Tibial nerve (tissue), 4 donors: ENCODE results near the gene ELANE. TPM values are rescaled to one million over a fixed set of nuclear protein-coding genes. Genes with fewer than 3 reads are reported as not detected.

Source experiments
- DNase-seq, 2 donors: peaks; one replicate each; pipeline ENCODE4 v3.0.0-alpha.2; 2019; ENCODE audit warnings: low spot score in 2 of 2
- H3K27ac ChIP-seq, 4 donors: fragments of 200-600 bp; sonication (generic) in 3 of 4; one replicate each; pipeline ENCODE4 v1.5.1; 2017 to 2019; ENCODE audit warnings: mild to moderate bottlenecking in 1 of 4
- H3K27me3 ChIP-seq, 2 donors: fragments of 200-600 bp; sonication (generic) in 1 of 2; one replicate each; pipeline versions ENCODE4 v1.5.1 to v1.6.0; 2017 to 2019
- H3K36me3 ChIP-seq, 3 donors: fragments of 200-600 bp; sonication (generic); one replicate each; pipeline ENCODE4 v1.5.1; 2018 to 2019
- H3K4me1 ChIP-seq, 4 donors: fragments of 200-600 bp; sonication (generic) in 3 of 4; one replicate each; pipeline ENCODE4 v1.5.1; 2017 to 2019
- H3K4me3 ChIP-seq, 4 donors: fragments of 200-600 bp; sonication (generic) in 3 of 4; one replicate each; pipeline ENCODE4 v1.5.1; 2017 to 2019; ENCODE audit warnings: mild to moderate bottlenecking in 1 of 4, moderate library complexity in 1 of 4
- H3K9me3 ChIP-seq, 4 donors: fragments of 200-600 bp; sonication (generic) in 3 of 4; one replicate each; pipeline ENCODE4 v1.5.1; 2017 to 2019
- EP300 ChIP-seq, 2 donors: sonication (generic); formaldehyde crosslinking; IDR thresholded peaks; one replicate each; pipeline ENCODE4 v1.6.1; 2017; ENCODE audit warnings: antibody characterized with exemption in 2 of 2, mild to moderate bottlenecking in 1 of 2
- POLR2A ChIP-seq, 2 donors: fragments of 450-650 bp; IDR thresholded peaks; one replicate each; pipeline ENCODE4 v1.6.1; 2017; ENCODE audit warnings: antibody characterized with exemption in 2 of 2, mild to moderate bottlenecking in 2 of 2, moderate library complexity in 2 of 2
- WGBS, 2 donors: methylation state at CpG; one replicate each; pipeline ENCODE4 v1.1.5; 2018; 5-methylcytosine and 5-hydroxymethylcytosine counted together
- total RNA-seq, 4 donors: library from RNA; depleted of rRNA; stranded (reverse); fragments of >200 nt; gene quantifications; one replicate each; pipeline ENCODE4 v1.1.0, GENCODE V29; 2016
- TF ChIP-seq, protein P1 (sequence below), 5 experiments: fragments of 200-600 bp in 3 of 5; fragments of 450-650 bp in 2 of 5; sonication (generic) in 3 of 5; IDR thresholded peaks; one replicate each; pipeline ENCODE4 v1.5.1; 2016 to 2019; ENCODE audit warnings: antibody characterized with exemption in 5 of 5, mild to moderate bottlenecking in 3 of 5, moderate library complexity in 2 of 5

Gene ELANE
- total RNA-seq, 4 donors from 2014 or later = 0.66 to 12.6 (median 4.2) TPM

DNA sequence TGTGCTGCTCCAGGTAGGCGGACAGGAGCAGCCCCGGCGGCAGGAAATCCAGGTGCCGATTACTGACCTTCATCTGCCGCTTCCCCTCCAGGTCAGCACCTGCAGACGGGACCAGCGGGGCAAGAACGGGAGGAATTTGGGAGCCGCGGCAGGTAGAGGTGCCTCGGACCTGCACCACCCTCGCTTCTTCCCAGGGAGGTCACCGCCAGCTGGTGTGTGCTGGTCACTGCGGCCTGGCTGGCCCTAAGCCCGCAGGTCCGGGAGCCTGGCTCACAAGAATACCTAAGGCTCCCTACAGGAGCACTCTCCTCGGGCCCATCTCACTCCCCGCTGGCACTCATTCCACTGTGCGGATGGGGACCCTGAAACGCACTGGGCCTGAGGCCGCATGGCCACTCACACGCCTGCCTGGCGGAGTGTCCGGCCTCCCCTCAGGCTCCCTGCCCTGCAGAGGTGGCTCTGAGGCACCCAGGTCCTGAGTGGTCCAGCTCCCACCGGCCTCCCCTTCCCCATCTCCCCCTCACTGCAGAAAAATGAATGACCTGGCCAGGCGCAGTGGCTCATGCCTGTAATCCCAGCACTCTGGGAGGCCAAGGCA lies 45.4 kb downstream of the ELANE start:
- Histone ChIP-seq H3K4me1 (peaks cover 0 to 5% (median 0%) of the 10 kb centered on the region in 4 donors), H3K27ac (no peak overlapping the region), H3K4me3 (no peak overlapping the region), H3K36me3 (peaks cover 0 to 41% (median 0%) of the 10 kb centered on the region in 3 donors), H3K27me3 (no peaks in the 10 kb centered on the region), H3K9me3 (no peaks in the 10 kb centered on the region)
- no peak for DNase-seq
- TF ChIP-seq, protein P1, sequence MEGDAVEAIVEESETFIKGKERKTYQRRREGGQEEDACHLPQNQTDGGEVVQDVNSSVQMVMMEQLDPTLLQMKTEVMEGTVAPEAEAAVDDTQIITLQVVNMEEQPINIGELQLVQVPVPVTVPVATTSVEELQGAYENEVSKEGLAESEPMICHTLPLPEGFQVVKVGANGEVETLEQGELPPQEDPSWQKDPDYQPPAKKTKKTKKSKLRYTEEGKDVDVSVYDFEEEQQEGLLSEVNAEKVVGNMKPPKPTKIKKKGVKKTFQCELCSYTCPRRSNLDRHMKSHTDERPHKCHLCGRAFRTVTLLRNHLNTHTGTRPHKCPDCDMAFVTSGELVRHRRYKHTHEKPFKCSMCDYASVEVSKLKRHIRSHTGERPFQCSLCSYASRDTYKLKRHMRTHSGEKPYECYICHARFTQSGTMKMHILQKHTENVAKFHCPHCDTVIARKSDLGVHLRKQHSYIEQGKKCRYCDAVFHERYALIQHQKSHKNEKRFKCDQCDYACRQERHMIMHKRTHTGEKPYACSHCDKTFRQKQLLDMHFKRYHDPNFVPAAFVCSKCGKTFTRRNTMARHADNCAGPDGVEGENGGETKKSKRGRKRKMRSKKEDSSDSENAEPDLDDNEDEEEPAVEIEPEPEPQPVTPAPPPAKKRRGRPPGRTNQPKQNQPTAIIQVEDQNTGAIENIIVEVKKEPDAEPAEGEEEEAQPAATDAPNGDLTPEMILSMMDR (IDR thresholded peaks at IDR 0.05) = no peak
- no peak for TF ChIP-seq EP300 (IDR thresholded peaks at IDR 0.05)
- no peak for TF ChIP-seq POLR2A (IDR thresholded peaks at IDR 0.05)
- 89% methylated on average over 19 to 26 of the region's 26 CpGs for WGBS, 2 donors

DNA sequence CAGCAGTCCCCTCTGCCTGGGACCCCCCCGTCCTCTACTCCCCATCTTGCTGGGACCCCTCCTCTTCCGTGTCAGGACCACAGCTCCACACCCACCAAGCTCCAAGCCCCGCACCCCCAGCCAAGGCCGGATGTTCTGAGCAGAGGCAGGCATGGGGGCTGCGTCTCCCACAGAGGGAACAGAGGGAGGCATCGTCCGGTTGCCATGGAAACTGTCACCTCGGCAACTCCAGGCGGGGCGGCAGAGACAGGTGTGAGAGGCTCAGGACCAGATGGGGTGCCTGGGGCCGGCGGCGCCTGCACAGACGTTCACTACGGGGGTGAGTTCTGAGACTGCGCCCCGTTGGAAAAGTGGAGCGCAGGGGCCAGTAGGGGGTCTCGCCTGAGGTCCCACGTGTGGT lies 46.6 kb downstream of the ELANE start:
- Histone ChIP-seq H3K27ac (no peak overlapping the region), H3K9me3 (no peaks in the 10 kb centered on the region), H3K4me1 (peaks cover 0 to 8% (median 0%) of the 10 kb centered on the region in 4 donors), H3K27me3 (no peaks in the 10 kb centered on the region), H3K4me3 (no peak overlapping the region), H3K36me3 (peaks cover 0 to 41% (median 0%) of the 10 kb centered on the region in 3 donors)
- TF ChIP-seq, protein P1 (IDR thresholded peaks at IDR 0.05) = no peak
- 68 to 77% methylated on average over 20 of the region's 20 CpGs for WGBS, 2 donors
- DNase-seq = no peak

DNA sequence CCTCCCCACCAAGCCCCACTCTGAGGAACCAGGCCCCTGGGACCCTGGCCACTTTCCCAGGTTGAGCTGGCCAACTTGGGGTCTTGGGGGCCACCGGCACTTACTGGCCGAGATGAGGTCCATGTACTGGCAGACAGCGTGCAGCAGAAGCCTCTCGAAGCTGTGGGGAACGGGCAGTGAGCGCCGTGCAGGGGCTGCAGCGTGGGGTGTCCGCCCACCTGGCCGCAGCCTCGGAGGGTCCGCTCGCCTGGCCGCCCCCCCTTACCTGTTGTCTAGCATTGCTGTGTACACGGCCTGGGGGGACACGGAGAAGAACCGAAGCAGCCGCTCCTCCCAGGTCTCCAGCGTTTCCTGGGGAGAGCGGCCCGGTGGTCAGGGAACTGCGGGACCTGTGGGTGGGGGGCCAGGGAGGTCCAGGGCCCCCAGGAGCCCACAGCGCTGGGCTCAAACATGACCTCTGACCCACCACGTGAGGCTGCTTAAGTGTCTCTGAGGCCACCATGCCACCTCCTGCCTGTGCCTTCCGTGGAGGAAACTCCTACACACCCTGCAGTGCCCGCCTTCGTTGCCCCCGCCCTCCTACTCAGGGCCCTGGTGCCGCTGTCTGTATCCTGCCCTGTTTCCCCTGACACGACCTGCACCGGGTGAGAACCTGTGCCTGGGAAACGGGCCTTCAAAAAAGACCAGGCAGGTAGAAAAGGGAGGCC lies 47.4 kb downstream of the ELANE start:
- DNase-seq = no peak
- Histone ChIP-seq H3K27ac (no peak overlapping the region), H3K36me3 (peaks cover 0 to 47% (median 0%) of the 10 kb centered on the region in 3 donors), H3K4me3 (no peak overlapping the region), H3K4me1 (peaks cover 0 to 6% (median 0%) of the 10 kb centered on the region in 4 donors), H3K27me3 (no peaks in the 10 kb centered on the region), H3K9me3 (no peaks in the 10 kb centered on the region)
- WGBS, 2 donors = 87 to 89% methylated on average over 20 to 27 of the region's 32 CpGs
- no peak for TF ChIP-seq EP300 (IDR thresholded peaks at IDR 0.05)
- TF ChIP-seq, protein P1 (IDR thresholded peaks at IDR 0.05) = no peak
- TF ChIP-seq POLR2A (IDR thresholded peaks at IDR 0.05) = no peak

DNA sequence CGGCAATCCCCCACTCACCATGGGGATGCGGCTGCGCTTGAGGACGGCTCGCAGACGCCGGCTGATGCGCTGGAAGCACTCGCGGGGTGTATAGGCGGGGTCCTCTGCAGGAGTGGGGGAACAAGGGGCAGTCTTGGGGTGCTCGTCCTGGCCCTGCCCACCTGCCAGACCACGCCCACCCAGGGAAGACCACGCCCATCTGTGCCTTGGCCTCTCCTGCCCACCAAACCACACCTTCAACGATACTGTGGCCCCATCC lies 47.9 kb downstream of the ELANE start:
- DNase-seq = no peak

More for the DNA sequence above, 47.9 kb downstream of the ELANE start:
- Histone ChIP-seq H3K9me3 (no peaks in the 10 kb centered on the region), H3K27ac (no peak overlapping the region), H3K4me1 (peaks cover 0 to 6% (median 0%) of the 10 kb centered on the region in 4 donors), H3K4me3 (no peak overlapping the region), H3K36me3 (peaks cover 0 to 49% (median 0%) of the 10 kb centered on the region in 3 donors), H3K27me3 (no peaks in the 10 kb centered on the region)
- TF ChIP-seq POLR2A (IDR thresholded peaks at IDR 0.05) = no peak
- TF ChIP-seq EP300 (IDR thresholded peaks at IDR 0.05) = no peak
- TF ChIP-seq, protein P1 (IDR thresholded peaks at IDR 0.05) = no peak
- 87 to 91% methylated on average over 15 of the region's 15 CpGs for WGBS, 2 donors
